GM23338 (cell line): ENCODE data around the gene P2RY12. TPM values are rescaled to one million over a fixed set of nuclear protein-coding genes. Genes with fewer than 3 reads are reported as not detected.

Experiments
- ATAC-seq: fragments of 200-7000 bp; cut with Tn5 transposase; 3 replicates; pipeline ENCODE4 v1.9.1; 2020
- DNase-seq: peaks from one replicate; pipeline ENCODE4 v3.0.0-alpha.2; 2015; ENCODE audit warnings: low spot score
- H2AFZ ChIP-seq: fragments of 200-600 bp; sonication (generic); 2 replicates; pipeline ENCODE4 v1.8.0; 2016; ENCODE audit warnings: antibody characterized with exemption, mild to moderate bottlenecking, moderate library complexity
- H3F3A ChIP-seq: fragments of 200-600 bp; sonication (generic); replicated peaks from 2 replicates; pipeline ENCODE4 v1.8.0; 2017; ENCODE audit warnings: antibody characterized with exemption, mixed run types, low read depth
- H3K27ac ChIP-seq: fragments of 200-600 bp; sonication (generic); 2 replicates; pipeline ENCODE4 v1.6.1; 2016; ENCODE audit warnings: low read depth
- H3K27me3 ChIP-seq: fragments of 200-600 bp; sonication (generic); 2 replicates; pipeline ENCODE4 v1.8.0; 2016; ENCODE audit warnings: mild to moderate bottlenecking, mixed run types, moderate library complexity; ENCODE audit not compliant: insufficient read depth
- H3K36me3 ChIP-seq: fragments of 200-600 bp; sonication (generic); 2 replicates; pipeline ENCODE4 v1.8.0; 2016; ENCODE audit warnings: mild to moderate bottlenecking; ENCODE audit not compliant: insufficient read depth
- H3K4me1 ChIP-seq: fragments of 200-600 bp; sonication (generic); 2 replicates; pipeline ENCODE4 v1.8.0; 2016; ENCODE audit warnings: mild to moderate bottlenecking, moderate library complexity; ENCODE audit not compliant: insufficient read depth
- H3K4me2 ChIP-seq: fragments of 200-600 bp; sonication (generic); 2 replicates; pipeline ENCODE4 v1.7.1; 2017; ENCODE audit warnings: mixed run types
- H3K4me3 ChIP-seq: fragments of 200-600 bp; sonication (generic); 2 replicates; pipeline ENCODE4 v1.6.1; 2016; ENCODE audit warnings: mixed run types
- H3K79me2 ChIP-seq: fragments of 200-600 bp; sonication (generic); replicated peaks from 2 replicates; pipeline ENCODE4 v1.8.0; 2017; ENCODE audit warnings: mild to moderate bottlenecking; ENCODE audit not compliant: insufficient read depth
- H3K9me2 ChIP-seq: fragments of 200-600 bp; sonication (generic); 2 replicates; pipeline ENCODE4 v1.8.0; 2017; ENCODE audit not compliant: insufficient read depth
- H4K20me1 ChIP-seq: fragments of 200-600 bp; sonication (generic); replicated peaks from 2 replicates; pipeline ENCODE4 v1.8.0; 2017; ENCODE audit warnings: mild to moderate bottlenecking; ENCODE audit not compliant: insufficient read depth
- H3K27ac Mint-ChIP-seq: 2 replicates; pipeline ENCODE4 v1.8.0; 2020; ENCODE audit warnings: inconsistent platforms, mild to moderate bottlenecking, moderate library complexity, mixed read lengths
- H3K27me3 Mint-ChIP-seq: 3 replicates; pipeline ENCODE4 v1.8.0; 2022; ENCODE audit warnings: low read depth, mild to moderate bottlenecking, moderate library complexity, mixed read lengths, inconsistent platforms; ENCODE audit not compliant: insufficient read depth, poor library complexity
- H3K36me3 Mint-ChIP-seq: 3 replicates; pipeline ENCODE4 v1.8.0; 2021; ENCODE audit warnings: low read depth, mild to moderate bottlenecking, inconsistent platforms, moderate library complexity, mixed read lengths
- H3K4me1 Mint-ChIP-seq: 3 replicates; pipeline ENCODE4 v1.8.0; 2020; ENCODE audit warnings: mild to moderate bottlenecking, inconsistent platforms, mixed read lengths
- H3K4me3 Mint-ChIP-seq: 3 replicates; pipeline ENCODE4 v1.8.0; 2021; ENCODE audit warnings: moderate library complexity, mild to moderate bottlenecking, inconsistent platforms, mixed read lengths
- H3K9me3 Mint-ChIP-seq: 3 replicates; pipeline ENCODE4 v1.8.0; 2020; ENCODE audit warnings: moderate library complexity, mild to moderate bottlenecking, inconsistent platforms, mixed read lengths
- CREB1 ChIP-seq: fragments of 250-450 bp; sonication (Bioruptor Pico); IDR thresholded peaks from 2 replicates; pipeline ENCODE4 v1.5.0; 2020; ENCODE audit warnings: low read depth, mild to moderate bottlenecking, moderate library complexity
- CTCF ChIP-seq, 2 experiments: fragments of 200-600 bp in 1 of 2; sonication (generic) in 1 of 2; conservative IDR thresholded peaks; 2 replicates each; pipeline versions ENCODE4 v1.5.1 to v1.6.1; 2016 to 2017; ENCODE audit warnings: antibody characterized with exemption in 2 of 2, low read depth in 2 of 2, mild to moderate bottlenecking in 2 of 2, moderate library complexity in 1 of 2
- EZH2phosphoT487 ChIP-seq: fragments of 200-600 bp; sonication (generic); IDR thresholded peaks from one replicate; pipeline ENCODE4 v1.8.1; 2018; ENCODE audit warnings: antibody characterized with exemption; ENCODE audit not compliant: unreplicated experiment
- NANOG ChIP-seq: IDR thresholded peaks from 2 replicates; pipeline ENCODE4 v1.6.1; 2016; ENCODE audit warnings: antibody characterized with exemption, borderline replicate concordance
- REST ChIP-seq: IDR thresholded peaks from one replicate; pipeline ENCODE4 v1.6.1; 2018; ENCODE audit warnings: antibody characterized with exemption; ENCODE audit not compliant: unreplicated experiment
- ZNF114 ChIP-seq: fragments of 250-450 bp; sonication (Bioruptor Pico); IDR thresholded peaks from 2 replicates; pipeline ENCODE4 v1.5.0; 2020; ENCODE audit warnings: mild to moderate bottlenecking, moderate library complexity
- ZNF462 ChIP-seq: fragments of 250-450 bp; sonication (Bioruptor Pico); IDR thresholded peaks from 2 replicates; pipeline ENCODE4 v1.5.0; 2020; ENCODE audit warnings: mild to moderate bottlenecking, moderate library complexity
- polyA plus RNA-seq: library from polyadenylated mRNA; unstranded; fragments of >200 nt; fragmentation: Nextera tagmentation; extraction: Ambion mirVana; gene quantifications from 2 replicates; pipeline ENCODE4 v1.2.1, GENCODE V29; 2016
- total RNA-seq: library from RNA; depleted of rRNA; stranded (reverse); fragments of >200 nt; shearing (Covaris generic); gene quantifications from 2 replicates; pipeline ENCODE4 v1.2.3, GENCODE V29; 2014

P2RY12 gene
- total and polyA plus RNA-seq, 2 experiments from 2014 or later = 1.1 TPM; not detected in 1

- Histone ChIP-seq H3K27me3 (no peaks in the 10 kb centered on the region), H3K4me2 (no peak overlapping the region), H3K4me3 (no peak overlapping the region), H3K27ac (no peak overlapping the region), H3K9me2 (no peaks in the 10 kb centered on the region), H2AFZ (no peak overlapping the region), H3K4me1 (peaks cover 21% of the 10 kb centered on the region), H3K79me2 (no peaks in the 10 kb centered on the region), H3F3A (no peaks in the 10 kb centered on the region), H3K36me3 (no peaks in the 10 kb centered on the region), H4K20me1 (no peaks in the 10 kb centered on the region)
- Mint-ChIP-seq H3K4me1 (peaks cover 43% of the 10 kb centered on the region), H3K4me3 (no peak overlapping the region), H3K27me3 (no peaks in the 10 kb centered on the region), H3K9me3 (no peaks in the 10 kb centered on the region; the same call in 2 of the 3 replicates), H3K27ac (no peak overlapping the region), H3K36me3 (peaks cover 16% of the 10 kb centered on the region; the same call in 2 of the 3 replicates)
- TF ChIP-seq NANOG (no peak), ZNF462 (CRISPR knock-in tag) (no peak), CTCF (conservative IDR thresholded peaks at IDR 0.05; ENCODE audit: low read depth in 2 of 2) (no peak), REST (no peak), EZH2phosphoT487 (no peak), CREB1 (no peak), ZNF114 (CRISPR knock-in tag) (no peak)
- DNase-seq = no peak
- no peak for ATAC-seq
Observed at GRCh38 chr3:151428386-151428785, 43.8 kb upstream of the P2RY12 start.
